RCC 7860 (cell line): ENCODE data around the gene ARHGEF28.

Experiments used
- DNase-seq: peaks from one replicate; pipeline ENCODE4 v3.0.0-alpha.2; 2015; ENCODE audit warnings: low spot score
- FAIRE-seq: peaks from 2 replicates; lab custom pipeline; 2012; peaks lifted over from hg19 to GRCh38; lab: Jason Lieb, UNC

The ARHGEF28 gene

GRCh38 chr5:73834693-73835092 is 208.7 kb downstream of the ARHGEF28 start:
- no peak for DNase-seq
- FAIRE-seq = no peak

- no peak for FAIRE-seq
Observed at GRCh38 chr5:73835726-73836125, 209.7 kb downstream of the ARHGEF28 start.

GRCh38 chr5:73836607-73837006 is 210.6 kb downstream of the ARHGEF28 start:
- FAIRE-seq = no peak
- no peak for DNase-seq

More at GRCh38 chr5:73835726-73836125, 209.7 kb downstream of the ARHGEF28 start:
- no peak for DNase-seq

- DNase-seq (no peak), FAIRE-seq (no peak)
Observed at GRCh38 chr5:73838901-73839300, 212.9 kb downstream of the ARHGEF28 start.

- no peak for DNase-seq
- no peak for FAIRE-seq
Observed at GRCh38 chr5:73841641-73842040, 215.6 kb downstream of the ARHGEF28 start.

GRCh38 chr5:73844165-73844564 is 218.2 kb downstream of the ARHGEF28 start:
- no peak for FAIRE-seq
- DNase-seq = no peak

- no peak for DNase-seq
- FAIRE-seq = no peak
Observed at GRCh38 chr5:73851471-73852181, 225.6 kb downstream of the ARHGEF28 start.

- DNase-seq (no peak), FAIRE-seq (no peak)
Observed at GRCh38 chr5:73853091-73853490, 227.1 kb downstream of the ARHGEF28 start.

- DNase-seq (no peak), FAIRE-seq (no peak)
Observed at GRCh38 chr5:73856997-73857396, 231.0 kb downstream of the ARHGEF28 start.

- FAIRE-seq (no peak), DNase-seq (no peak)
Observed at GRCh38 chr5:73857446-73857845, 231.4 kb downstream of the ARHGEF28 start.

- no peak for DNase-seq
- FAIRE-seq = no peak
Observed at GRCh38 chr5:73858054-73858453, 232.1 kb downstream of the ARHGEF28 start.

- no peak for FAIRE-seq
- DNase-seq = no peak
Observed at GRCh38 chr5:73858776-73859175, 232.8 kb downstream of the ARHGEF28 start.

- DNase-seq (no peak), FAIRE-seq (no peak)
Observed at GRCh38 chr5:73859696-73860095, 233.7 kb downstream of the ARHGEF28 start.

GRCh38 chr5:73861313-73861988 is 235.5 kb downstream of the ARHGEF28 start:
- DNase-seq (no peak), FAIRE-seq (no peak)

GRCh38 chr5:73862796-73863195 is 236.8 kb downstream of the ARHGEF28 start:
- no peak for FAIRE-seq
- no peak for DNase-seq

GRCh38 chr5:73863876-73864275 is 237.9 kb downstream of the ARHGEF28 start:
- DNase-seq (no peak), FAIRE-seq (no peak)

- FAIRE-seq (no peak), DNase-seq (no peak)
Observed at GRCh38 chr5:73865315-73865714, 239.3 kb downstream of the ARHGEF28 start.

- no peak for FAIRE-seq
- DNase-seq = no peak
Observed at GRCh38 chr5:73867345-73868335, 241.6 kb downstream of the ARHGEF28 start.

GRCh38 chr5:73883646-73884045 is 257.6 kb downstream of the ARHGEF28 start:
- FAIRE-seq (no peak), DNase-seq (no peak)

GRCh38 chr5:73887688-73888087 is 261.7 kb downstream of the ARHGEF28 start:
- DNase-seq (no peak), FAIRE-seq (no peak)

GRCh38 chr5:73890569-73890968 is 264.6 kb downstream of the ARHGEF28 start:
- no peak for DNase-seq
- FAIRE-seq = no peak
